OCI-LY7 (cell line): Measurements from ENCODE around the gene WIPF3. TPM values are rescaled to one million over a fixed set of nuclear protein-coding genes. Genes with fewer than 3 reads are reported as not detected.

Experiments
- BruUV-seq: library from RNA; stranded (reverse); fragments of 400-500 nt; replicated peaks from 2 replicates; lab custom pipeline; 2021; lab: Mats Ljungman, UMichigan
- CTCF ChIA-PET: fragments of 300-600 bp; sonication (Branson Sonifier 250); formaldehyde crosslinking; loops from one replicate; lab custom pipeline; 2022; ENCODE audit warnings: antibody characterized with exemption; ENCODE audit not compliant: unreplicated experiment; lab: Charles Lee
- POLR2A ChIA-PET: fragments of 300-600 bp; sonication (Branson Sonifier 250); formaldehyde crosslinking; loops from one replicate; lab custom pipeline; 2022; ENCODE audit warnings: antibody characterized with exemption; lab: Charles Lee
- DNase-seq: peaks from one replicate; pipeline ENCODE4 v3.0.0-alpha.2; 2015; ENCODE audit warnings: low spot score
- H2AFZ ChIP-seq: fragments of 200-600 bp; sonication (generic), shearing (Covaris generic); 2 replicates; pipeline ENCODE4 v1.6.1; 2014; ENCODE audit warnings: mild to moderate bottlenecking, antibody characterized with exemption, low read length, moderate library complexity
- H3K27ac ChIP-seq: fragments of 200-600 bp; sonication (generic); 2 replicates; pipeline ENCODE4 v1.5.1; 2014; ENCODE audit warnings: mixed run types, low read depth, mild to moderate bottlenecking, moderate library complexity, low read length, inconsistent platforms; ENCODE audit not compliant: poor library complexity, severe bottlenecking
- H3K36me3 ChIP-seq: fragments of 200-600 bp; sonication (generic); 2 replicates; pipeline ENCODE4 v1.6.1; 2014; ENCODE audit warnings: mild to moderate bottlenecking, antibody characterized with exemption, low read length, moderate library complexity, mixed read lengths; ENCODE audit not compliant: insufficient read depth
- H3K4me1 ChIP-seq: fragments of 200-600 bp; sonication (generic); 2 replicates; pipeline ENCODE4 v1.5.1; 2014; ENCODE audit warnings: mild to moderate bottlenecking, low read length; ENCODE audit not compliant: insufficient read depth, poor library complexity, severe bottlenecking
- H3K4me2 ChIP-seq: fragments of 200-600 bp; sonication (generic); 2 replicates; pipeline ENCODE4 v1.6.1; 2014; ENCODE audit warnings: mild to moderate bottlenecking, low read length
- H3K4me3 ChIP-seq: fragments of 200-600 bp; sonication (generic); 2 replicates; pipeline ENCODE4 v1.5.1; 2014; ENCODE audit warnings: mild to moderate bottlenecking, low read depth, low read length; ENCODE audit not compliant: poor library complexity, severe bottlenecking
- H3K79me2 ChIP-seq: fragments of 200-600 bp; sonication (generic); 2 replicates; pipeline ENCODE4 v1.6.1; 2016; ENCODE audit warnings: low read depth, mild to moderate bottlenecking, low read length, moderate library complexity, mixed read lengths; ENCODE audit not compliant: insufficient read depth
- H3K9me2 ChIP-seq: fragments of 200-600 bp; sonication (generic); 2 replicates; pipeline ENCODE4 v1.6.1; 2016; ENCODE audit warnings: mild to moderate bottlenecking, low read length, mixed read lengths; ENCODE audit not compliant: insufficient read depth
- H3K9me3 ChIP-seq: fragments of 200-600 bp; sonication (generic); 2 replicates; pipeline ENCODE4 v1.6.1; 2014; ENCODE audit warnings: mild to moderate bottlenecking, mixed run types, low read length, mixed read lengths
- H4K20me1 ChIP-seq: fragments of 200-600 bp; sonication (generic); 2 replicates; pipeline ENCODE4 v1.6.1; 2014; ENCODE audit warnings: mild to moderate bottlenecking, antibody characterized with exemption, low read length, moderate library complexity, mixed read lengths; ENCODE audit not compliant: insufficient read depth
- CTCF ChIP-seq: fragments of 200-600 bp; sonication (generic); conservative IDR thresholded peaks from 2 replicates; pipeline ENCODE4 v1.5.1; 2014; ENCODE audit warnings: mild to moderate bottlenecking, antibody characterized with exemption, low read length, moderate library complexity, mixed read lengths
- EZH2phosphoT487 ChIP-seq: fragments of 200-600 bp; sonication (generic); IDR thresholded peaks from 2 replicates; pipeline ENCODE4 v1.6.1; 2018; ENCODE audit warnings: low read depth, borderline replicate concordance, mild to moderate bottlenecking, mixed run types, antibody characterized with exemption, low read length, moderate library complexity, mixed read lengths
- intact Hi-C: fragments of 100-400 bp; cut with micrococcal nuclease; formaldehyde crosslinking; loops from one replicate; pipeline ENCODE4 v1.10.0; 2022; ENCODE audit not compliant: unreplicated experiment
- total RNA-seq, 2 experiments: library from RNA; depleted of rRNA in 1 of 2; stranded (reverse); fragments of >200 nt in 1 of 2; shearing (Covaris generic) in 1 of 2; gene quantifications; 2 replicates each; pipeline ENCODE4 v1.2.3, GENCODE V29; 2014 to 2022

The WIPF3 gene
- total RNA-seq, 2 experiments from 2014 or later = not detected

- Histone ChIP-seq H3K36me3 (no peaks in the 10 kb centered on the region), H3K4me2 (no peak overlapping the region), H3K79me2 (no peaks in the 10 kb centered on the region), H3K4me3 (no peak overlapping the region), H3K9me2 (no peaks in the 10 kb centered on the region), H2AFZ (no peak overlapping the region), H3K27ac (no peak overlapping the region), H3K9me3 (no peaks in the 10 kb centered on the region), H3K4me1 (no peaks in the 10 kb centered on the region), H4K20me1 (no peaks in the 10 kb centered on the region)
- ChIA-PET CTCF (interaction anchor here (0.6 kb wide), 1 partner anchor 427 kb away, joined by 3 read pairs; no protein-coding TSS in a partner anchor), POLR2A (no interaction called here)
- no TSS peak for BruUV-seq
- no peak for TF ChIP-seq CTCF
- TF ChIP-seq EZH2phosphoT487 = no peak
- intact Hi-C loops = no loop called here
- DNase-seq = no peak
These were observed 85.5 kb downstream of the WIPF3 start for GRCh38 chr7:29891766-29892165.

GRCh38 chr7:29892231-29892630 lies 85.9 kb downstream of the WIPF3 start:
- no peaks in the 10 kb centered on the region for H3K9me3 ChIP-seq
- H3K79me2 ChIP-seq = no peaks in the 10 kb centered on the region
- TF ChIP-seq EZH2phosphoT487 = no peak
- no peak for TF ChIP-seq CTCF
- H3K9me2 ChIP-seq = no peaks in the 10 kb centered on the region
- H3K4me1 ChIP-seq = no peaks in the 10 kb centered on the region
- H2AFZ ChIP-seq = no peak overlapping the region
- CTCF ChIA-PET = no interaction called here
- H4K20me1 ChIP-seq = no peaks in the 10 kb centered on the region
- H3K27ac ChIP-seq = no peak overlapping the region
- intact Hi-C loops = no loop called here
- no peaks in the 10 kb centered on the region for H3K36me3 ChIP-seq
- H3K4me3 ChIP-seq = no peak overlapping the region
- no peak overlapping the region for H3K4me2 ChIP-seq
- no TSS peak for BruUV-seq
- no peak for DNase-seq
- POLR2A ChIA-PET = no interaction called here

- TF ChIP-seq EZH2phosphoT487 = no peak
- no peak for TF ChIP-seq CTCF
- DNase-seq = no peak
- Histone ChIP-seq H3K4me2 (no peak overlapping the region), H3K4me3 (no peak overlapping the region), H3K9me2 (no peaks in the 10 kb centered on the region), H3K36me3 (no peaks in the 10 kb centered on the region), H3K79me2 (no peaks in the 10 kb centered on the region), H3K27ac (no peak overlapping the region), H3K4me1 (no peaks in the 10 kb centered on the region), H4K20me1 (no peaks in the 10 kb centered on the region), H3K9me3 (no peaks in the 10 kb centered on the region), H2AFZ (no peak overlapping the region)
- no TSS peak for BruUV-seq
- ChIA-PET CTCF (no interaction called here), POLR2A (no interaction called here)
- intact Hi-C loops = no loop called here
These were observed 87.2 kb downstream of the WIPF3 start for GRCh38 chr7:29893351-29893965.
